HepG2 (cell line): Measurements from ENCODE around the gene DNAJB11. TPM values are rescaled to one million over a fixed set of nuclear protein-coding genes. Genes with fewer than 3 reads are reported as not detected.

ENCODE experiments used
- CREB1 ChIP-seq, 2 experiments: fragments of 450-650 bp in 1 of 2; IDR thresholded peaks; 2 replicates each; pipeline ENCODE4 v1.6.1; 2016 to 2017; ENCODE audit warnings: control low read depth in 1 of 2, mild to moderate bottlenecking in 1 of 2, missing compliant biosample characterization in 1 of 2, missing genetic modification characterization in 1 of 2
- FOSL1 ChIP-seq: sonication (generic); formaldehyde crosslinking; IDR thresholded peaks from 2 replicates; pipeline ENCODE4 v1.9.0; 2021; ENCODE audit warnings: missing genetic modification reagents, borderline replicate concordance
- FOXK2 ChIP-seq: fragments of 450-650 bp; IDR thresholded peaks from 2 replicates; pipeline ENCODE4 v1.6.1; 2016
- GATAD1 ChIP-seq: IDR thresholded peaks from 2 replicates; pipeline ENCODE4 v1.6.1; 2016; ENCODE audit warnings: missing genetic modification reagents, missing compliant biosample characterization
- GFI1 ChIP-seq: sonication (generic); formaldehyde crosslinking; IDR thresholded peaks from 2 replicates; pipeline ENCODE4 v1.5.0; 2020; ENCODE audit warnings: missing genetic modification reagents, mild to moderate bottlenecking, borderline replicate concordance
- RFXANK ChIP-seq: IDR thresholded peaks from 2 replicates; pipeline ENCODE4 v1.6.1; 2016
- ZKSCAN5 ChIP-seq: sonication (generic); formaldehyde crosslinking; IDR thresholded peaks from 2 replicates; pipeline ENCODE4 v1.5.1; 2020; ENCODE audit warnings: mild to moderate bottlenecking, missing genetic modification reagents
- ZNF318 ChIP-seq: sonication (generic); formaldehyde crosslinking; IDR thresholded peaks from 2 replicates; pipeline ENCODE4 v1.4.0; 2020; ENCODE audit warnings: mild to moderate bottlenecking, missing genetic modification reagents
- ZNF510 ChIP-seq: sonication (generic); formaldehyde crosslinking; IDR thresholded peaks from 2 replicates; pipeline ENCODE4 v1.4.0; 2020; ENCODE audit warnings: low read depth, mild to moderate bottlenecking, missing genetic modification reagents
- ZNF761 ChIP-seq: sonication (generic); formaldehyde crosslinking; conservative IDR thresholded peaks from 2 replicates; pipeline ENCODE4 v1.4.0; 2020; ENCODE audit warnings: mild to moderate bottlenecking, missing genetic modification reagents
- ZNF777 ChIP-seq: sonication (generic); formaldehyde crosslinking; IDR thresholded peaks from 2 replicates; pipeline ENCODE4 v1.4.0; 2020; ENCODE audit warnings: missing genetic modification reagents
- ZSCAN31 ChIP-seq: sonication (generic); formaldehyde crosslinking; IDR thresholded peaks from 2 replicates; pipeline ENCODE4 v1.5.0; 2020; ENCODE audit warnings: low read depth, mild to moderate bottlenecking, missing genetic modification reagents
- ZSCAN9 ChIP-seq: IDR thresholded peaks from 2 replicates; pipeline ENCODE4 v1.6.1; 2016; ENCODE audit warnings: borderline replicate concordance
- polyA plus RNA-seq, 8 experiments: library from polyadenylated mRNA; depleted of rRNA in 3 of 8; stranded (reverse) in 7 of 8; unstranded in 1 of 8; fragments of >200 nt; fragmentation: Illumina TruSeq in 4 of 8; extraction: Trizol in 4 of 8; gene quantifications; 2 replicates each; pipeline versions ENCODE4 v1.2.1 to v1.2.3, GENCODE V29; 2011 to 2016; ENCODE audit warnings: low read depth in 4 of 8, missing spikeins in 1 of 8, mixed read lengths in 1 of 8; ENCODE audit not compliant: insufficient read depth in 1 of 8
- total RNA-seq, 5 experiments: library from RNA; depleted of rRNA; stranded (reverse); fragments of >200 nt; fragmentation: Illumina TruSeq; extraction: Trizol; gene quantifications; 2 replicates each; pipeline ENCODE4 v1.2.3, GENCODE V29; 2016; ENCODE audit warnings: low read depth in 1 of 5
- TF ChIP-seq, protein P1 (sequence below): sonication (generic); formaldehyde crosslinking; IDR thresholded peaks from 2 replicates; pipeline ENCODE4 v1.5.0; 2020; ENCODE audit warnings: missing genetic modification reagents
- TF ChIP-seq, protein P2 (sequence below): sonication (generic); formaldehyde crosslinking; IDR thresholded peaks from 2 replicates; pipeline ENCODE4 v1.4.0; 2020; ENCODE audit warnings: mild to moderate bottlenecking, missing genetic modification reagents
- TF ChIP-seq, protein P3 (sequence below): sonication (generic); formaldehyde crosslinking; IDR thresholded peaks from 2 replicates; pipeline ENCODE4 v1.8.1; 2023; ENCODE audit warnings: missing genetic modification reagents, inconsistent platforms, borderline replicate concordance

The DNAJB11 gene
- total and polyA plus RNA-seq, 2 of the 13 experiments (the other 11 are each of a cell fraction or from before 2014, with no cell fraction given), result 41.0 to 132 TPM

DNA sequence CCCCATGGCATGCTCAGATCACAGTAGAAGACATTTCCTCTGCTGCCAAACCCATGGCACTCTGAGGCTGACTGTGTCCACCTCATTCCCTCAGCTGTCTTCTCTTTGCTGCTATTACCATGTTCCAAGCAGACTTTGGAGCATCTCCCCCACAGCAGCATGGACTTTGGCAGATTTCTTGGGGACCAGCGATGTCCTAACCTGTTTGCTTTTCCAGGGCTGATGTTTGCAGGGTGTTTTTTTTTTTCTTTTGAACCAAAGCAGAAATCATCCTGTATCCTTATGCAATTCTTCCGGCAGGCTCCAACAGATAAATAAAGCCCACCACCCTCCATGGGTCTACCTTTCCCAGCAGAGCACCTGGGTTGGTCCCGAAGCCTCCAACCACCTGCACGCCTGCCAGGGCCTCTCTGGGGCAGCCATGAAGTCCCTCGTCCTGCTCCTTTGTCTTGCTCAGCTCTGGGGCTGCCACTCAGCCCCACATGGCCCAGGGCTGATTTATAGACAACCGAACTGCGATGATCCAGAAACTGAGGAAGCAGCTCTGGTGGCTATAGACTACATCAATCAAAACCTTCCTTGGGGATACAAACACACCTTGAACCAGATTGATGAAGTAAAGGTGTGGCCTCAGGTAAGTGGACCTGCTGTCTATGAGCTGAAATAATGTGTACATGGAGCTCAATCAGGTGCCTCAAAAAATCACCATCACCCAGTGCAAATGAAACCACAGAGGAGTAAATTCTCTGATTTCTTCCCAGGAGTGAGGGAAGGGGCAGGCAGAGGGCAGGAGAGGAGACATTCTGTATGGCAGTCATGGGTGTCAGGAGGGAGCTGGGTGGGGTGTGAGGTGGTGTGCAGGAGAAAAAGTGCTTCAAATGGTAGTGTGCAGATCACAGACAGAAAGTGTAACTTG is 42.5 kb downstream of the DNAJB11 start, which contains the start of gene AHSG (continued):
- TF ChIP-seq FOXK2 (peak; percentile 81; the same call in 1 of the 2 replicates), ZSCAN31 (peak; percentile 40; the same call in 1 of the 2 replicates), ZNF777 (CRISPR knock-in tag) (peak; percentile 12; the same call in 1 of the 2 replicates), ZNF510 (CRISPR knock-in tag) (no peak; the same call in 1 of the 2 replicates), CREB1 (IDR thresholded peaks at IDR 0.05) (no peak), CREB1 (CRISPR knock-in tag; IDR thresholded peaks at IDR 0.05) (peak; percentile 82), GFI1 (CRISPR knock-in tag) (peak; percentile 92), RFXANK (CRISPR knock-in tag) (no peak), GATAD1 (CRISPR knock-in tag) (peak; percentile 60), ZSCAN9 (CRISPR knock-in tag) (peak; percentile 89), ZNF761 (0 out of 2 replicates have a peak, but pooled peaks have one; percentile 46), ZKSCAN5 (no peak), FOSL1 (CRISPR knock-in tag) (peak; percentile 71; the same call in 1 of the 2 replicates), ZNF318 (CRISPR knock-in tag) (peak; percentile 80)
- TF ChIP-seq, protein P1, sequence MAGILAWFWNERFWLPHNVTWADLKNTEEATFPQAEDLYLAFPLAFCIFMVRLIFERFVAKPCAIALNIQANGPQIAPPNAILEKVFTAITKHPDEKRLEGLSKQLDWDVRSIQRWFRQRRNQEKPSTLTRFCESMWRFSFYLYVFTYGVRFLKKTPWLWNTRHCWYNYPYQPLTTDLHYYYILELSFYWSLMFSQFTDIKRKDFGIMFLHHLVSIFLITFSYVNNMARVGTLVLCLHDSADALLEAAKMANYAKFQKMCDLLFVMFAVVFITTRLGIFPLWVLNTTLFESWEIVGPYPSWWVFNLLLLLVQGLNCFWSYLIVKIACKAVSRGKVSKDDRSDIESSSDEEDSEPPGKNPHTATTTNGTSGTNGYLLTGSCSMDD (CRISPR knock-in tag), result no peak
- TF ChIP-seq, protein P2, sequence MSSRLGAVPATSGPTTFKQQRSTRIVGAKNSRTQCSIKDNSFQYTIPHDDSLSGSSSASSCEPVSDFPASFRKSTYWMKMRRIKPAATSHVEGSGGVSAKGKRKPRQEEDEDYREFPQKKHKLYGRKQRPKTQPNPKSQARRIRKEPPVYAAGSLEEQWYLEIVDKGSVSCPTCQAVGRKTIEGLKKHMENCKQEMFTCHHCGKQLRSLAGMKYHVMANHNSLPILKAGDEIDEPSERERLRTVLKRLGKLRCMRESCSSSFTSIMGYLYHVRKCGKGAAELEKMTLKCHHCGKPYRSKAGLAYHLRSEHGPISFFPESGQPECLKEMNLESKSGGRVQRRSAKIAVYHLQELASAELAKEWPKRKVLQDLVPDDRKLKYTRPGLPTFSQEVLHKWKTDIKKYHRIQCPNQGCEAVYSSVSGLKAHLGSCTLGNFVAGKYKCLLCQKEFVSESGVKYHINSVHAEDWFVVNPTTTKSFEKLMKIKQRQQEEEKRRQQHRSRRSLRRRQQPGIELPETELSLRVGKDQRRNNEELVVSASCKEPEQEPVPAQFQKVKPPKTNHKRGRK (CRISPR knock-in tag), result no peak
- TF ChIP-seq, protein P3, sequence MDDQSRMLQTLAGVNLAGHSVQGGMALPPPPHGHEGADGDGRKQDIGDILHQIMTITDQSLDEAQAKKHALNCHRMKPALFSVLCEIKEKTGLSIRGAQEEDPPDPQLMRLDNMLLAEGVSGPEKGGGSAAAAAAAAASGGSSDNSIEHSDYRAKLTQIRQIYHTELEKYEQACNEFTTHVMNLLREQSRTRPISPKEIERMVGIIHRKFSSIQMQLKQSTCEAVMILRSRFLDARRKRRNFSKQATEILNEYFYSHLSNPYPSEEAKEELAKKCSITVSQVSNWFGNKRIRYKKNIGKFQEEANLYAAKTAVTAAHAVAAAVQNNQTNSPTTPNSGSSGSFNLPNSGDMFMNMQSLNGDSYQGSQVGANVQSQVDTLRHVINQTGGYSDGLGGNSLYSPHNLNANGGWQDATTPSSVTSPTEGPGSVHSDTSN, result no peak
